Activated naive CD4-positive, alpha-beta T cell treated with anti-CD3 and anti-CD28 coated beads, Interleukin-2, amount 50 U/mL, for 16 hours (primary cell): ENCODE results near the gene GCK.
"Not testable (repeated sequence)": the region's sequence is repeated elsewhere in the genome, so short reads cannot be mapped to it uniquely, and the experiment has no call there.

Experiments used
- DNase-seq: peaks from one replicate; pipeline ENCODE4 v3.0.0-alpha.2; 2020

Gene GCK

DNA sequence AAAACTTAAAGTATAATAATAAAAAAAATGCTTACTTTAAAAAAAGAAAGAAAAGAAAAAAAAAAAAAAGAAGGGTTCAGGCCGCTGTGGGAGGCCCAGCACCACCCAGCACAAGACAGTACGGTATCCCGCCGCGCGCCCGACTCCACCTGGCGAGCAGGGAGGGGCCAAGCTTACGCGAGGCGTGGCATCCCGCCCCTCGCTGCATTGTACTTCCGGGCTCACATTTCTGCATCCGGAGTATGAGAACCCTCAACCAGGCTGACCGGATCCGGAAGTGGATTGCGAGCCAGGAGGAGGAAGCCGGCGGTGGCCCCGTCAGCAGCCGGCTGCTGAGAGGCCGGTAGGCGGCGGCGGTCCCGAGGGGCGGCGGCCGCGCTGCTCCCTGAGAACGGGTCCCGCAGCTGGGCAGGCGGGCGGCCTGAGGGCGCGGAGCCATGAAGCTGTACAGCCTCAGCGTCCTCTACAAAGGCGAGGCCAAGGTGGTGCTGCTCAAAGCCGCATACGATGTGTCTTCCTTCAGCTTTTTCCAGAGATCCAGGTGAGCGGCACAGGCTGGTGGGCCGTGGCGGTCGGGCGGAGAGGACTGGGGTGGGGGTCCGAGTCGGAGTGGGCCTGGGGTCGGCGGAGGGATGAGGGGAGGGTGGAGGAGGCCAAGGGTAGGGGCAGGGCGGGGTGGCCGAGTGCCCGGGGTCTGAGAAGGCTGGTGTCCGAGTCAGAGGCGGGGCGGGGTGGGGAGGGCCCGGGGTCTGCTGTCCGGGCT lies 11.6 kb upstream of the GCK start, which contains the start of gene YKT6:
Gene YKT6 (plus strand): TSS at position 280 of the 763 bp plus-strand sequence. CDS start 158 bp downstream, at position 438.
- DNase-seq = peak; percentile 95

DNA sequence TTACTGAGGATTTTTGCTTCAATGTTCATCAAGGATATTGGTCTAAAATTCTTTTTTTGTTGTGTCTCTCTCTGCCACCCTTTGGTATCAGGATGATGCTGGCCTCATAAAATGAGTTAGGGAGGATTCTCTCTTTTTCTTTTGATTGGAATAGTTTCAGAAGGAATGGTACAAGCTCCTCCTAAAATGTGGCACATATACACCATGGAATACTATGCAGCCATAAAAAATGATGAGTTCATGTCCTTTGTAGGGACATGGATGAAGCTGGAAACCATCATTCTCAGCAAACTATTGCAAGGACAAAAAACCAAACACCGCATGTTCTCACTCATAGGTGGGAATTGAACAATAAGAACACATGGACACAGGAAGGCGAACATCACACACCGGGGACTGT lies 10.9 kb upstream of the GCK start:
- DNase-seq = not testable (repeated sequence)

DNA sequence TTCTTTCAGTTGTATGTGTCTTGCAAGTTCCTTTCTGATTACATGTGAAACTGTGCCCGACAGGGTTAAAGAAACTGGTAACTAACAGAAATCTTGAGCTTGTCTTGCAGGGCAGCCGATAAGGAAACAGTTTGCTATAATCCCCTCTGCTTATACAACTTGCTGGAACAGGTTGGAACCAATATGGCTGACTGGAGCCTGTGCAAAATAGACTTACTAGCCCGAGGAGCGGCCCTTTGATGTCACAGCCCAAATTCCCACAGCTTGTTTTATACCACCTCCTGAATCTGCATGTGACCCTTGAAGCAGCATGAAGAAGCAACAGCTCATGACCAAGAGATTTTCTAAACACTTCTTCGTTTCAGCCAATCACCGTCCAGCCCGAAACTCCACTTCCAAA lies 8.2 kb upstream of the GCK start:
- DNase-seq = no peak

DNA sequence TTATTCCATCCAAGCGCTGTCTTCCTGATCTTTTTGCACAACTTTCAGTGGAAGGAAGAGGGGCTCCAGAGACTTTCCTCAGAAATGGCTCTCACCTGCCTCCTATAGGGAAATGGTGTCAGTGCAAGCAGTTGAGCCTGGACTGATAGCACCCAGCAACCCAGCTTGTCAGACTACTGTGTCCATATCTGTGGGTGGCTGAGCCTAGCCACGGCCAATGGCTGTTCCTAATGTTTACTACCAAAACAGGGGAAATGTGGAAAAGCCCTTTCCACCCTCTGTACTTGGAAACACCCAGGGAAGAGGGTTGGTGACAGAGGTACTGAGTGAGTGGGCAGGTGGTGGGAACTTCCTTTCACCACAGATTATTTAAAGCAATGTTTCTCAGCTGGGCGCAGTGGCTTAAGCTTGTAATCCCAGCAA lies 7.2 kb upstream of the GCK start:
- DNase-seq = no peak

DNA sequence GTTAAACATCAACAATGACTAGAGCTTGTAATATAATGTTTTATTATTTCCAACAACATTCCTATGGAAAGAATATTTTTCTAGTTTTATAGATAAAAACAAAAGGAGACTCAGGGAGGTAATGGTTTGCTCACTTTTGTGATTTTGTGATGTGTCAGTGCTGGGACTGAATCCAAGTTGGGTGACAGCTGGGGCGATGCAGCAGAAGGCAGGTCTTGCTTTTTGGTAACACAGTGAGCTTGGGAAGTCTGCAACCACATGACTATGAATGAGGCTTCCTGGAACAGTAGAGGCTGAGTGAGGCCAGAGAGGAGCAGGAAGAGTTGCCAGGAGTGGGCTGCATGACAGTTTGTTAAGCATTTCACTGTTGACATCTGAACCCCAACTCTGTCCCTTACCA lies 6.7 kb upstream of the GCK start:
- no peak for DNase-seq

DNA sequence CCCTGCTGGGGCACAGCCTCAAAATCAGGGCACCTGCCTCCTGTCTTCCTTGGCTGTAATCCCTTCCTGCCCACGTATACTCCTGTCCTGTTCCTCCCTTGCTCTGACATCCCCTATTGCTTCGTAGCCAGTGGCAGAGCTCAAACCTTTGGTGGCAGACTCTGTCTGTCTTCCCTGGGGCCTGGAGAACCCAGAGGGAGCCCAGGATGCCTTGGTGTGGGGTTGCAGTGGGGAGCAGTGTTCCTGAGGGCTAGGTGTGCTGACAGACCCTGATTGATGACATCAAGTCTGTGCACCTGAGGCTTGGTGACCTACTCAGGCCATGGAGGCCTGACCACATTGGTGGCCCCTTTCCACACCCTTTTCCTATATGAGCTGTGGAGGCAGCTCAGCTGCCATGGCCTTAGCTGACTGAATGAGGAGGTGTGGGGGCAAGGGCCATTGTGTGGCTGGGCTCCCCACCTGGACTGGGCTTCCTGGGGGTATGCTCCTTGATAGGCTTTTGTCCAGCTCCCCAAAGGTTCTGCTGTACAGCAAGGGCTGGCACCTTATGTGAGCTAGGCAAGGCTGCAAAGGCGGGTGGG lies 5.4 kb upstream of the GCK start:
- no peak for DNase-seq

DNA sequence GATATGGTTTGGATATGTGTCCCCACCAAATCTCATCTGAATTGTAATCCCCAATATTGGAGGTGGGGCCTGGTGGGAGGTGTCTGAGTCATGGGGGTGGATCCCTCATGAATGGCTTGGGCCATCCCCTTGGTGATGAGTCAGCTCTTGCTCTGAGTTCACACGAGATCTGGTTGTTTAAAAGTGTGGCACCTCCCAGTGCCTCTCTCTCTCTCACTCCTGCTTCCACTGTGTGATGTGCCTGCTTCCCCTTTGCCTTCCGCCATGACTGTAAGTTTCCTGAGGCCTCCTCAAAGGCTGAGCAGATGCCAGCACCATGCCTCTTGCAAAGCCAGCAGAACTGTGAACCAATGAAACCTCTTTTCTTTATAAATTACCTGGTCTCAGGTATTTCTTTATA lies 4.8 kb upstream of the GCK start:
- DNase-seq = peak; percentile 71

DNA sequence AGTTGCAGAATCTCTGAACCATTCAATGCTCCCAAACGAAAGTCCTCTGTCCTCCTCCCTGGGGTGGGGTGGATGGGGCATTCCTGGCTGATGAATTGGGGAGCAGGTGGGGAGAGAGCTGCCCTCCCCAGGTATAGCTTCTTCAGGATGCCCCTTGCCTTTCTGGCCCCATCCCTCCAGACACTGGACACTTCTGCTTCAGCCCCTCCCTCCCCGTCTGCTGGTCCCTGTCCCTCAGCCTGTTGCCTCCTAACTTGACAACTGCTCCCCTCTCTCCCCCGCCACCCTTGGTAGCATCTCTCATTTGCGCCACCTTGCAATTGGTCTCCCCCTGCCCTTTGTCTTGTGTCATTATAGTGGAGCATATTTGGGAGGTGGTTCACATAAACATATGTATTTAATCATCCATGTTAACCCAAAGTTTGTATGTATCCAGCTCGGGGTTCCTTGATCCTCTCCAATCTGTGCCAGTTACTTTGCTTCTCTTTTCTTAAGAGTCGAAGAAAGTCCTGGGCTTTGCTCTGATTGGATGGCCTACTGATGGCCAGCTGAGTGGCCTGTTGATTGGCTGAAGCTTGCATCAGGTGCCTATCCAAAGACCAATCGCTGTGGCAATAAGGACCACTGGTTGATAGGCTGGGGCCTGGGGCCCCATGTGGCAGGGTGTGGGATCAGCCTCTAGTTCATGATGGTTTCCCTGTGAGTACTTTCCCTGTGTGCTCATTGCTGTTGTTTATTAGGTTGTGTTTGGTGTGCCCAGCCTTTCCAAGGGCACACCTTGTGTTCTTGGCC lies 4.0 kb upstream of the GCK start:
- no peak for DNase-seq

DNA sequence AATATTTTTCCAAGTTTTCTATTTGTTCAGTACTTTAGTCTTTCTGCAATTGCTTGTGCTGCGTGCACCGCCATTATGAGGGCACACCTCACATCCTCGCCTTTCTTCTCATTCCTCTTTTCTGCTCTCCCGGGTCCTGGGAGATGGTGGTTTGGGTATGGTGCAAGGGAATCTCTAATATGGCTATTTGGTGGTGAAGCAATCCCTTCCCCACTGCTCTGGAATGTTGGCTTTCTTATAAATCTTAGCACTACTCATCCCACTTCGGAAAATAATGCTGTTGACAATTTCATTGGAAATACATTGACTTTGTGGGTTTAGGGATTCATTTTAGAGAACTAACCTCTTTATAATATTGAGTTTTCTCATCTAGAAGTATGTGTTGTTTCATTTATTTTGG lies 1.9 kb upstream of the GCK start:
- DNase-seq = no peak

DNA sequence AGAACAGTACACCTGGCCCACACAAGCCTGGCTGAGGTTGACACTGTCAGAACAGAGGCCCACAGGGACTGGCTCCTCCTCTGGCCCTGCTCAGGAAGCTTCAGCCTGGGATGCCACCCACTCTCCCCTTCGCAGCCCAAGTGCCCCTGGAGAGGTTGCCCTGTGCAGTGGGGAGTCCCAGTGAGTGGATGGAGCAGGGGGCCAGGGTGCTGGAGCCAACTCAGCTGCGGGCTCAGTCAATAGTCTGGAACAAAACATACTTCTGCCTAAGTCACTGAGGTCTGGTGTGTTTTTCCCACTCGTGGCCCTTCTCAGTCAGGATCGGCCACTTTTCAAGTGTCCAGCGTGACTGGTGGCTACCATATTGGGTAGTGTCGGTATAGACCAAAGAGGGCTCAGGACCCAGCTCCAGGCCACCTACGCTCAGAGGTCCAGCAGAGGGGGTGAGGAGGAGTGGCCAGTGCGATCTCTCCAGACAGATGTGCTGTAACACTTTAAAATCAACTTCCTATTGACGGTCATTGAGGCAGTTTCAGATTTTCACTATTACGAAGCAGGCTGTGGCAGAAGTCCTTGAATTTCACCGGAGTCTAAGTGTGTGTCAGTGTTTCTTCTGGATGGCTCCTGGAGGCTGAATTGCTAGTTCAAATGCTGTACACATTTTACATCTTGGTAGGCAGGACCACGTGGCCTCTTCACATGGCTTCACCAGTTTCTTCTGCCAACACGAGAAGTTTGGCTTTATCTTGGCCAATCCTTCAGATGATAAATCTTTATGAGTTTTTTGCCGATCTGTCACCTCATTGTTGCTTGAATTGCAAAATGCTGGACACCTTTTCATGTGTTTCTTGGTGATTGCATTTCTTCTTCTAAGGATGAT lies 994 bp upstream of the GCK start:
- no peak for DNase-seq

DNA sequence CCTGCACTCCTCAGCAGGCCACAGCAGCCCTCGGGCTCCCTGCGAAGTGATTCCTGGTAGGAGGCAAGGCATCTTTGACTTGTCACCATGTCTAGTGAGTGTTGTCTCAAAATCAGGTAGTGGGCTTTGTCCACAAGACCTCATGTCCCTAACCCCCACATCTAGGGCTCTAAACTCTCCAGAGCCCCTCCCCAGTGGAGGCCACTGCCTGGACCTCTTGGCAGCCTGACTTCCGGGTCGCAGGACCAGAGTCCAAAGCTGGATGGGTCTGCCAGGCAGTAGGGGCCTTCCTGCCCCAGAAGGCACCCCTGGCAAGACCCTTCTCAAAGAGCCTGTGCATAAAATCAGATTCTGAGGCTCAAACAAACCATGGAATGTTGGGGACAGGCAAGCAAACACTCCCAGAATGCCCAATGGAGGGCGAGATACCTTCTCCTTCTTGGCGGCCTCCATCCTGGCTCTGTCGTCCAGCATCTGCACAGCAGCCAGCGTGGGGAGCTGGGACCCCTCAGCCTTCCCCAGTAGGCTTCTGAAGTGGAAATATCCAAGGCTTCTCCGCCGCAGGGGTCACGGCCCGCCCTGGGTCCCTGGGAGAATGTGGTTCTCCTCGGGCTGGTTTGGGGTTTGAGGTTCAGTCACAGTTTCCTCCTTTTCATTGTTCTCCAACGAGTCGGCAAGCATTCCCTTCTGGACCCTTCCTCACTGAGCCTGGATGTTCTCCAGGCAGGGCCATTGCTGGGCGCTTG lies 586 bp downstream of the GCK start:
- DNase-seq = no peak

DNA sequence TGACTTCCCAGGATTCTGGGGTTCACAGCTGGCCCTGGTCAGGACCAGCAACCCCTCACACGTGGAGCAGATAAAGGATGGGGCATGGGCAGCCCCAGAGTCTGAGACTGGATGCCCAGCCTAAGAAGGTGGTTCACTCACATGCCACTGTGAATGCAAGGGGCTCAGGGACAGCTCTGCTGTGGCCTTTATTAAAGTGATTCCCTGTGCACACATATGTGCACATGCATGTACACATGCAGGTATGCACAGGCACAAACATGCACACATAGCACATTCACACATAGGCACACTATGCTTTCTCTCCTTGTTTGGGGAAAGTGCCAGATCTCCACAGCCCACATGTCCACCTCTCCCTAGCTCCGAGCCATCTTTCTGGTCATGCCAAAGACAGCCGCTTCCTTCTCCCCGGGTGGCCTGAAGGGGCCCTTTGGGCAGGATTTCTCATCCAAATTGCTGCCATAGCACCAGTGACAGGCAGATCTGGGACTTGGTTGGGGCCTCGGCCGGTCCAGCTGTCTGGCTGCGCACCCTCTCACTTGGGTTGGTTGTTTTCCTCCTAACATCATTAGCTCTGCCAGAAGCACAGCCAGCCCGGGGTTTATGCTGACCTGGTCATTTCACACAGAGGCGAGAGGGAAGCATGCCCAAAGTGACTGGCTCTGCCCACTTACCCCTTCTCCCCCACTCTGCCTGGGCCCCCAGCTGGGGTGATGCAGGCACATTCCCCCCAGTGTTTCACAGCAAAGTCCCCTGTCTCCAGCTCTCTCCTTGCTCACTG lies 1.4 kb downstream of the GCK start:
- no peak for DNase-seq

DNA sequence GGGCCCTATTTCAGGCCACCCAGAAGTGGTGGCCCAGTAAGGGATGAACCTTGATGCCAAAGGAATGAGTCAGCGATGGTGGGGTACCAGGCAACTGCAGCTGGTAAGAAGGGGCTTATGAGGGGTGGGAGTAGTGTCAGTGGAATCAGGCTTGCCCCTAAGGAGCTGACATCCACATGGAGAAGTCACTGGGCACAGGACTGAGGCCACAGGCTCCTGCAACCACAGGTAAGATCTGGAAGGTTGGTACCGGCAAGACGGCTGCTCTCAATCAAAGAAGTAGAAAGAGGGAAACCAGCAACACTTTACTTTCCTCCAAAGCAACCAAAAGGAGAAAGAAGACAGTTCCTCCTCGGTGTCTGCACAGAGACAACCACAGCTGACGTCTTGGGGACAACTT lies 2.5 kb downstream of the GCK start:
- no peak for DNase-seq

DNA sequence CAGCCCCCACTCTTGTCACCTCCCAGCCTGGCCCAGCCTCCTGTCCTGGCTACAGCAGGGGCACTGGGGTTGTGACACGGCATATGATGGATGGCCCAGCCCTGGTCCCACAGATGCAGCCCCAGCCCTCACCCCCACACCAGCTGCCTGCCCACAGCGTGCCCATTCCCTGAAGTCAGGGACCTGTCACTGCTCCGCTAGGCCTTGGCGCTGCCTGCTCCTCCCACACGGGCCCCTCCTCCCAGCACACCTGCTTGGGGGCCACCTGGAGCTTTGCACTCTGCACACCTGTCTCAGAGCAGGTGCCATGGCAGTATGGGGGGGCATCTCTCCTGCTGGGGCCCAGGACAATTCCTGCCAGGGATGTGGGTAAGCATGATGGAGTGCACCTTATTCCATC lies 3.5 kb downstream of the GCK start:
- no peak for DNase-seq

DNA sequence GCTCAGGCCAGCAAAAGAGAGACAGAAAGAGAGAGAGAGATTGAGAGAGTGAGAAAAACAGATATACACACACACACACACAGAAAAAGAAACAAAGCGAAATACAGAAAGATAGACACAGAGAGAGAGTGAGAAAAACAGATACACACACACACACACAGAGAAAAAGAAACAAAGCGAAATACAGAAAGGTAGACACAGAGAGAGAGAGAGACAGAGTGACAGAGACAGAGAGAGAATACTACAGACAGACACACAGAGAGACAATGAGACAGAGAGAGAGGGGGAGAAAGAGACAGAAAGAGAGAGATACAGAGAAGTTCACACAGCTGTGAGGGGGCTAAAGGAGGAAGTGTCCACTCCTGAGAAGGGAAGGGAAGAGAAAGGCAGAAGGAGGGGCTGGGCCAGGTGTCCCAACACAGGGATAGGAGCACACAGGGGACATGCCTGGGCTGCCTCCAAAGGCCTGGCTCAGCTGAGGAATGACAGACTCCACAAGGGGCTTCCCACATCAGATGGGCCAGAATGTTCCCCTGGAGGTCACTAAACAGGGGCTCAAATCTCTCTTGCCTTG lies 4.3 kb downstream of the GCK start:
- no peak for DNase-seq

DNA sequence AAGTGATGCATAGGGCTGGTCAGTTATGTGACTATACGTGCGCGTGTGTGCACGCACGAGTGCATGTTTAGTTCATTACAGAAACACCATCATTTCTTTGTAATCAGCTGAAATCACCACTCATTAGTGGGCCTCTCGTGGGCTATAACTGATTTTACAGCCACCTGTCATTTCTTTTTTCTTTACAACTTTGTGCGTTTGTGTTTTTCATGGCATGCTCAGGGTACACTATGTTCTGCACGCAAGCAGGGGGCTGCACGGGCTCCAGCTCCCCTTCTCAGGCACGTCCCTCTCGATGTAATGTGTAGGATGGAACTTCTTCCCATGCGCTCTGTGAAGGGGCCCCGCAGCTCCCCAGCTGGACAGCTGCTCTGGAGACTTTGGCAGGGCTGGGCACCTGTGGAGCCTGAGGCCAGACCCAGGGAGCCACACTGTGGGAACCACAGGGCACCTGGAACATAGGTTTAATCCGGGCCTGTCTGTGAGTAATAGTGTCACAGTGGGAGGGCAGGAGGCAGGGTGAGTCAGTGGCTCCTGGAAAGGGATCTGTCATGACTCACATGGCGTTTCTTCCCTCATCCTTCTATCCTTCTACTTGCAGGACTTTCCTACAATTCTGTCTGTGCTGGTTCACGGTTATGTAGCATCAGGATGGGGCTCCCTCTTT lies 4.9 kb downstream of the GCK start:
- no peak for DNase-seq

DNA sequence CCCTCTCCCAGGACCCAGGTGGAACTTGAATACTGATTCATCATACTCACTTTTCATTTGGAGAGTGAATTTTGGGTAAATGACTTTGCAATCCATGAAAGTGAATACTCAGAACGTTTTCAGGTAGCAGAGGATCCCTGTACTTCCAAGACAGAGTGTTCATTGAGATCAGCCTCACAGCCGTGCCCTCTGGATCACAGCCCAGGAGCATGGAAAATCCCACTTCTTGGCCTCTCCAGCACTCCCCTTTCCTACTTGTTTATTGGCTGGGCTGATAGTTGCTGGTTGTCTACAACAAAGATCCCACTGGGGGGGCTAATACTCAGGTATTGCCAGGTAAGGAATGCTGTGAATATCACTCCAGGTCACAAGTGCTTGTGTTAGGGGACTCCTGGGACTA lies 5.9 kb downstream of the GCK start:
- DNase-seq = no peak

DNA sequence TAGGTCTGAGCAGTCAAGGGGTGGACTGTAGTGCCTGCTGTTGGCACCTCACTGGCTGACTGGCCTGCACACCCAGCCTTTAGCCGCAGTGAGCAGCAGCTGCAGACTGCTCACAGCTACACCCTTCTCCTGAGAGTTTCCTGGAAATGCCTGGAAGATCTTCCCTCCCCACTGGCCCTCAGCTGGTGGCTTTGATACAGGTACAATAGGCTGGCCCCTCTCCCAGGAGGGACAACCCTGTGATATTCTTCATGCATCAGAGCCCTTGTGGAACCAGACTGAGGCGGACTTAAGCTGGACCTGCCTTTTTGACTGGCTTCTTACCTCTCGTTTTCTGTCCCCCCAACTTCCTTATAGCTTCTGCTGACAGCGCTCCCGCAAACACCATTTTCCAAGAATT lies 6.4 kb downstream of the GCK start:
- no peak for DNase-seq

DNA sequence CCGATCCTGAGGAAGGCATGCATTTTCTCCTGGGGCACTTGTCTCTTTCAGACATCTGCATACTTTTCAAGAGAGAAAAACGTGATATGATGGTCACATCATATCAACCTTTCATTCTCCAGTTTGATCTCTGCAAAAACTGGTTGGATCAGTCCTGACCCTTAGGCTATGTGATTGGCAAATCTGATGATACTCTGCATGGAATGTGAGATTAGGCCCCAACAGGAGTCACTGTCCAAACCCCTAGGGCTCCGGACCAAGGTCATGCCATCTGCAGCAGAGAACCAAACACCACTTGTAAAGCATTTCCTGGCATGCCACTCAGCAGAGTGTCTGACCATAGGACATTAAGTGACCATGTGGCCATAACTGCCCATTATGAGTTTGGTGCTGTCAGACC lies 8.6 kb downstream of the GCK start:
- DNase-seq = no peak

DNA sequence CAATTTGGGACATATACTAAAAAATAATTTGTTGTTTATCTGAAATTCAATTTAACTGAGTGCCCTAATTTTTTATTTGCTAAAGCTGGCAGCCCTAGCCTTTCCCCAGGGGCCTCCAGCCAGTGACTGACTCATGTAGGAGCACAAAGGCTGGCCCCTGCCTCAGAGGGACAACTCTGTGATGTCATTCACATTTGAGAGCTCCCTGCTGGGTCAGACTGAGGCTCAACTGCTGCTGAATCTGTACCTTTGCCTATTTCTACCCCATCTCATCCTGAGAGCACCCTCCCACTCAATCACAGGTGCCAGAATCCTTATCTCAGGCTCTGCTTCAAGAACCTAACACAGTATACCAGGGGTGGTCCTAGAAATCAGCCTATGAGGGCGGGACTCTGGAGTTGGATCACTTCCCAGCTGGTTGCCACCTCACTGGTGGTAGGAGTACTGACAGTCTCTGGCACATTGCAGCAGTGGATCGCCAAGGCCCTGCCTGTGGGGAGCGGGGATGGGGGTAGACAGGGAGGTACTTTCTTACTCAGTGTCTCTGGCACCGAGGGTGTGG lies 11.6 kb downstream of the GCK start:
- no peak for DNase-seq
